CD4-positive, alpha-beta T cell treated with Interleukin-15 for 1 hour (primary cell): ENCODE measurements around the gene HPCAL1.
"Not testable (repeated sequence)": the region's sequence is repeated elsewhere in the genome, so short reads cannot be mapped to it uniquely, and the experiment has no call there.

ENCODE experiments used
- DNase-seq: peaks from one replicate; pipeline ENCODE4 v3.0.0-alpha.2; 2020

The HPCAL1 gene

DNA sequence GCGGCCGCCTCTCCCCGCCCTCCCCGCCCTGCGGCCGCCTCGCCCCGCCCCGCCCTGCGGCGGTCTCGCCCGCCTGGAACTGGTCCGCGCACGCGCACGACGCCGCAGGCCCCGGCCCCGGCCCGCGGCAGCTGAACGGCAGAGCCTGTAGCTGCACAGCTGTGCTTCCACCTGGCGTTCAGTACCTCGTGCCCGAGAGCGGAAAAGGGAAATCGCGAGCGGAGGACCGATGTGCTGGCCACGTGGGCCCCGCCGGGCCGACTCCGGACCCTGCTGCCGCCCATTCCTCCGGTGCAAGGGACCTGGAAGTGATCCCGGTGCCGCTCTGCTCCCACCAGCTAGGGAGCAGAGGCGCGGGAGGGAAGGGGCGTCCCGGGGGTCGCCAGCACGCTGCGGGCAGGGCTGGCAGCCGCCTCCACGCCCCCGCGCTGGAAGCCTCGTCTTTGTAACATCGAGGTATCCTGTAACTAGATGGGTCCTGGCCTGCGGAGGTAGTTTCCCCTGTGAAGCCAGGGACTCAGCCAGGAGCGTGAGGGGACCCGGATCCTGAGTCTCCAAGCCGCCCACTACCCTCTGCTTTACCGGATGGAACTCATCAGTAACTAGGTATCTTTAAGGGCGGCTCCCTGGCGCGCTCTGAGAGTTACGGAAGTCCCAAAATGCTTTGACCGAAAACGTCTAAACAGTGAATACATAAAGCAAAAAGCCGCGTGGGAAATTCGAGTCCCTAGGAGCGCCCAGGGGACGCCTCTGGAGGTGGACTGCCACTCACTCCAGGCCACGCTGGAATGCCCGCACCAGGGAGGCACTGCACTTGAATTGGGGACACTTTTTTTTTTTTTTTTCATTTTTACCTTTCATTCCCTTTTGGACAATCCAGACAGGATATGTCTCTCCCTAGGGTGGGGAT is 146.1 kb downstream of the HPCAL1 start:
- peak; percentile 56 for DNase-seq

- no peak for DNase-seq
These were observed 146.8 kb downstream of the HPCAL1 start for GRCh38 chr2:10449486-10449831.

DNA sequence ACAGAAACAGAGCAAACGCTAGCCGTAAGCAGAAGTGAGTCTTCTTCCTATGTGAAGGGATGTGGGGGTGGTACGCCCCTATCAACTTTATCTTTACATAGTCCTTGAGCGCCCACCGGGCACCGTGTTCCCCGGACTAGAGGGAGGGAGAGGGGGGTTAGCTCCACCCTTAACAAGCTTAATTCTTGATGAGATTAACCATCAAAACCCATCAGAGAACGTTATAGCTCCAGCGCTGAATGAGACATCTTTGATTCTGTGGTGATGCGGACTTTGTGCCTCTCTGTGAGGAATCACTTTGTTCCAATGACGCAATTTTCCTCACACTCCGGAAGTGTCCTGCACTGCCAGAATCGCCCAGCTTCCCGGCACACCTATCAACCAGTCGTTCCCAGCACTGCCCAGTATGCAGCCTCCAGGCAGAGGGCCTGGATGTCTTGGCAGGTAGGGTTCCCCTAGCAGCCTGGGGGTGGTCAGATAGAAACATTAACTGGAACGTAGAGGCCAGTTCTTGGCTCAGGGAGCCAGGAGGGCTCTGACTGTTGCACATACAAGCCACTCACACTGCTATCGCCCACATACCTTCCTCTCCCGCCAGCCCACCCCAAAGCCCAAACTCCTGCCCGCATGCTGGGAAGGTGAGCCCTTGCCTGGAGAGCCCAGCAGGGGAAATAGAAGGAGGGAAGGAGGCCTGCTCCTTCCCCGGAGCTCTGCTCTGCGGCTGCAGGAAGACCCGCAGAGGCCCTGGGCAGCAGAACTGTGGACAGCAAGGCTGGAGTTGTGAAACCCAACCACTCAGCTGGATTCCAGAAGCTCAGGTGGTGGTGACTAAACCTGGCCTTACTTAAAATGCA is 147.4 kb downstream of the HPCAL1 start:
- DNase-seq = no peak

GRCh38 chr2:10451819-10452218 is 149.1 kb downstream of the HPCAL1 start:
- no peak for DNase-seq

DNA sequence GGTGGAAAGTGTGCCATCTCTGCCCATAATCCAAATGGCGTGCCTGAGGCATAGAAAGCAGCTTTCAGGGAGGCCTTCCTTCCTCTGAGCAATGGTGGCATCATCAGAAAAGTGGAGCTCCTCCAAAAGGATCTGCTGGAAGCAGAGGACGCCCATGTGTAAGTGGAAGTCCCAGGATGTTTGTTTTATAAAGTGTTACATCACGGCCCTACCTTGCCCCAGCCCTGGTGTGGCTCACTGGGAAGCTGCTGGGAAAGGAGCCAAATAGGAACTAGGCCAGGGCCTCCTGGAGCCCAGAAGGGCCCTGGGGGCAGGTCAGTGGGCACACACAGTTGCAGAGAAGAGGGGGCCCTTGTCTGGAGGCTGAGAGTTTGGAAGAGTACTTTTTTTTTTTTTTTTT is 149.6 kb downstream of the HPCAL1 start:
- DNase-seq = no peak

GRCh38 chr2:10452956-10453904 is 150.5 kb downstream of the HPCAL1 start:
- DNase-seq = no peak

- no peak for DNase-seq
These were observed 151.2 kb downstream of the HPCAL1 start for GRCh38 chr2:10453905-10454298.

DNA sequence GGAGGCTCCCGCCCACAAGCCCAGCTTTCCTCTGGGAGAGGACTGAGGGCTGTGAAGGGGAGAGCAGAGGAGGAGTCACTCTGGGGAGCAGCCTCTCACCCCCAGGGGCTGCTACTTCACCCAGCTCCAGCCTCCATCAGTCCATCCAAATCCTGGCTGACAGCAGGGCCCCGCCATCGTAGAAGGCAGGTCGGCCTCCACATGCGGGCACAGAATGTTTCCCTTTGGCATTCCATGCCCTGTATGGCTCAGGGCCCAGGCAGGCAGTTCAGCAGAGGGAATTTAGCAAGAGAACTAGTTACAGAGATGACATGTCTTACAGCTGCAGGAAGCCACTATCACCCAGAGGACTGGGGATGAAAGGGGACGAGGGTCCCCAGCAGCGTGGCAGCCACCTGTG is 151.8 kb downstream of the HPCAL1 start:
- DNase-seq = no peak

DNA sequence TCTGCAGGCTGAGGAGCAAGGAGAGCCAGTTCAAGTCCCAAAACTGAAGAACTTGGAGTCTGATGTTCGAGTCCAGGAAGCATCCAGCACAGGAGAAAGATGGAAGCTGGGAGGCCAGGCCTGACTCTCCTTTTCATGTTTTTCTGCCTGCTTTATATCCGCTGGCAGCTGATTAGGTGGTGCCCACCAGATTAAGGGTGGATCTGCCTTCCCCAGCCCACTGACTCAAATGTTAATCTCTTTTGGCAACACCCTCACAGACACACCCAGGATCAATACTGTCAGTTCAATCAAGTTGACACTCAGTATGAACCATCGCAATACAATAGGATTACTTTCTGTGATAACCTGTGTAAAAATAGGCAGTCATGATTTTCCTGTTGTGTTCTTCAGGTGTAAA is 154.5 kb downstream of the HPCAL1 start:
- DNase-seq = not testable (repeated sequence)

DNA sequence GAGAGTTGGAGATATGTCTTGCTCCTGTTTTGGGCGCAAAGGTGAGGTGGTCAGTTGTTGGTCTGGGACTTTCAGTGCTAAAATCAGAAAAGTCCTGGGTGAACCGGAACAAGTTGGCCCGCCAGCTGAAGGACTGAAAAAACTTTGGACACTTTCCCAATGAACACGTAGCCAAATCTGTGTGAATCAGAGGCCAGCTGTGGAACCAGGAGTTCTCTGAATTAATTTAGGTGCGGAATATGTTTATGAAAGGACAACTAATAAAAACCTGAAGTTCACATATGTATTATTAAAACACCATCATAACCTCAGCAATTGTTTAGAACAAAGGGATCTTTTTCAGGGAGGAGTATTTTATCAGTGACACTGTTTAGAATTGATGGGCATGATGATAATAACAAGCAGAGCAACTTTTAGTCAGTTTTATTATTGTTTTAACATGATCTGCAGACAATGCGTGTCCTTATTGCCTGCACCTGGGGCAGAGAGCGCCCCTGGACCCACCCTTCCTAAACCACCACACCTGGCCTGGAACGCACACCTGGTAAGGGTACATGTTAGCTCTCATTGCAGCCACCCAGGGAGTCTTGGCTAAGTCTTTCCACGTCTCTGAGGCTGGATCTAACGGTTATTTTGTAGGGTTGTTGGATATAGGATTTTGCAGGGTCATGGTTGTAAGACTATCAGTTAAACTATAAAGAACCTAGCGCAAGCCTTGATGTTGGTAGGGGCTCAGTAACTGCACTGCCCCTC is 155.3 kb downstream of the HPCAL1 start:
- DNase-seq = no peak

DNA sequence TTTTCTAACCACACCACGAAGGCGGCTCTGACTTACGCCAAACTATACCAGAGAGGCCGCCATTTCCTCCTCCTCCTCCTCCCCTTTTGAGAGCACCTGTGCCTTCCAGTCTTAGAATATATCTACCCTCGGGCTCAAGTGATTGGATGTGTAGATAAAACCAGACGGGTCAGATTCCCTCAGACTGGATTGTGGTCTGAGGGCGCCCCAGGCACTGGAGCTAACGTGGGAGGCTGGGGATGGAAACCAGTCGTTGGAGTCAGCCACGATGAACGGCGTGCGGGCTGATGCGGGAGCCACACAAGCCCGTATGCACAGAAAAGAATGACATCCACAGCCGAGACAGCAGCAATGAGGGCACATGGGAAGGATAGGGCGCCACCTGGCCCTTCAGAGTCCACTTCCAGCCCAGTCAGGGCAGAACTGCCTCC is 157.7 kb downstream of the HPCAL1 start:
- no peak for DNase-seq

DNA sequence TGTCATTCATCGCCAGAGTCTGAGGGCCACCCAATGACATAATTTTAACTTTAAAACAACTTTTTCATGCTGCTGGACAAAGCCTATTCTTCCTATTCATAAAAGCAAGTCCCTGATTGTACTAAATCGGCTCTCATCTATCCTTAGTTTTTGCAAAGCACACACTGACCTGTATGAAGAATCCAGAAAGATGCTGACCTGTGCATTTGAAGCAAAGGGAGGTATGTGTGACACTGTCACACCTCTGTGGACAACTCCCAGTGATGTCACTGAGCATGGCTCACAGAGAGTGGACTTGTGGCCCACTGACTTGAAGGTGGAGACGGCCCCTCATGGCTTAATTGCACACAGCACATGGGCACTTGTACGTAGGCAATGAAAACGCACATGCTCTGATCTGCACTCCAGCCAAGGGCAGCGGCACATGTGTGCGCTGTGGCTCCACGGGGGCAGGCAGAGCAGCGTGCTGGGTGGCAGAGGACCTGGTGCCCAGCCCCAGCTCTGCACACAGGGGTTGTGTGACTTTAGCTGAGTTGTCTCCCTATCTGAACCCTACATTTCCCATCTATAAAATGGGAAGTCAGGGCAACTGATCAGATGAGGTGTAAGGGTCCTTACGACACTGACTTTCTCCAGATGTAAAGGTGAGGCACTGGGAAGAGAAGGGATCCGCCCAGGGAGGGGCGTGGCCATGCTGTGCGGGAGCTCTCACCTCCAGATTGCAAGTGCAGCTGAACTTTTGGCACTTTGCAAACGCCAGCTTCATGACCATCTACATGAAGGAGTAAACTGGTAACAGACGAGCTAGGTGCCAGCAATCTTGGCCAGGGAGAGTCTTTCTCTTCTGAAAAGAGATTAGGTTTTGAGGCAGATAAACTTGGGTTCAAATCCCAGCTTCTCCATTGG is 159.7 kb downstream of the HPCAL1 start:
- no peak for DNase-seq

DNA sequence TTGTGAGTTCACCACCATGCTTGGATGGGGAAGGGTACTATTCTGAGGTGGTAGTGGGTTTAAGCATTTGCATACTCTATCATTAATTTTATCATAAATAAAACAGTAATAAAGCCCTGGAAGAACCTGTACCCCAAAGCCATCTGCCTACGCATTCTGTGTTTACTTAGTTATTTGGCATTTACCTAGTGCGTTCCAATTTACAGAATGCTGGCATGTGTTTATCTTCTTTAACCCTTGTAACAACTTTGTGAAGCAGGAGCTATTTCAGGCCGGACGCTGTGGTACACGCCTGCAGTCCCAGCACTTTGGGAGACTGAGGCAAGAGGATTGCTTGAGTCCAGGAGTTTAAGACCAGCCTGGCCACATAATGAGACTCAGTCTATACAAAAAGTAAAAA is 163.2 kb downstream of the HPCAL1 start:
- no peak for DNase-seq

- DNase-seq = no peak
These were observed 164.1 kb downstream of the HPCAL1 start for GRCh38 chr2:10466801-10467200.

- DNase-seq = no peak
These were observed 164.7 kb downstream of the HPCAL1 start for GRCh38 chr2:10467401-10467800.

DNA sequence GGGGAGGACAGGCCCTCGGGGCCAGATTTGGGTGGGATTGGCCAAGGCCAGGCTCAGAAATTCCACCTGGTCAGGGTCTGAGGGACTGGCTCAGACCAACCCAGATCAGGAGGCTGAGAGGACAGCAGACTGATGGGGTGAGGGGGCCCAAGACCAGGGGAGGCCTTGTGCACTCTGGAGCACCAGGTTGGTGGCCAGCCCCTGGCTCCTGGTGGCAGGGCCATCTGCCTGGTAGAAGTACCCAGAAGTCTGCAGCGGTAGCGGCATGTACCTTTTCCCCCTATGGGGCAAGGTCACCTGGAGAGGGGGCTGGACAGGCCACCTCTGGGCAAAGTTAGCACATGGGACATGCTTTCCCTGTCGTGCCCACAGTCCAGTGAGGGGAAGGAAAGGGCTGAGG is 166.6 kb downstream of the HPCAL1 start:
- DNase-seq = no peak

DNA sequence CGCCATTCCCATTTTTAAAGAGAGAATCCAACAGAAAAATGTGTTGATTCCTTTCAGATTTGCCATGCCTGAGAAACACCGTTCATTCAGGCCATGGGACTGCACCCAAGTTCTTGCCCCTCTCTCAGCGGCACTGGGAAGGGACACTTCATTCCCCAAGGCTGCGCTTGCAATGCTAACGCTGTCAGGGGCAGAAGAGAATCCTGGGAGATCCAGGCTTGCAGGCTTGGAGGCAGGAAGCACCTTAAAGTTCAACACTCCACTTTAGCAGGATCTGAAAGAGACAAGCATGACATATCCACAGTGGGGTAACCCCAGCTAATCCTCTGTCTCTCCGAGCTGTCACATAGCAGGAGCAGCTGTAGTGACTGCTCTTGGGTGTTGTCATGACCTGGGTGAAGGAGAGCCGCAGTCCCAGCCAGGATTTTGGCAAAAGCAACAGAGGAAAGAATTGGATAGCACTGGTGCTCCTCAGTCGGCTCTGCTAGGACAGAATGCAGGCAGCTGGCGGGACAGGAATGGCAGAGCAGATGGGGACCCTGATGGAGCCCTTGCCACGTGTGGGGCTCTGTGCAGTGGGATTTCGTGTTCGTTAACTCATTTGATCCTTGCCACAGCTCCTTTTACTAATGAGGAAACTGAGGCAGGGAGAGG is 167.4 kb downstream of the HPCAL1 start:
- no peak for DNase-seq

DNA sequence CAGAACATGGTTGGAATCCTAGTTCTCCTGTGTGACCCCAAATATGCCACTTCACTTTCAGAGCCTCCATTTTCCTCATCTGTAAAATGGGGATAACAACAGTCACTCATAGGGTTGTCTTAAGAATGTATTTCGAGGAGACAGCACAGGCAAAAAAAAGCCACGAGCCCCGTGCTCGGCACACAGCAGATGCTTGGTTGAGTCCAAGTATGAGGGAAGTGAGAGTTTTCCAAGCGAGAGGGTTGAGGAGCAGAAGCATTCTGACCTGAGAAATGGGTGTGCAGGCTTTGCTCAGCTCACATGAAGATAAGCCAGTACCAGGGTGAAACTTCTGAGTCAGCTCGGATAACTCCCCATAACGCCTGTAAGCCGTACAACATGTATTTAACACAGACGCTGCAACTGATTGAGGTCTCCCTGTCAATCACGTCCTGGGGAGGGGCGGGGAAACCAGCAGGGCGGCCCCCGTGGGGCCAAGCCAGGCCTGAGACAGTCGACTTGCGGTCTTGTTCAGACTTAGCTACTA is 168.4 kb downstream of the HPCAL1 start:
- DNase-seq = no peak

DNA sequence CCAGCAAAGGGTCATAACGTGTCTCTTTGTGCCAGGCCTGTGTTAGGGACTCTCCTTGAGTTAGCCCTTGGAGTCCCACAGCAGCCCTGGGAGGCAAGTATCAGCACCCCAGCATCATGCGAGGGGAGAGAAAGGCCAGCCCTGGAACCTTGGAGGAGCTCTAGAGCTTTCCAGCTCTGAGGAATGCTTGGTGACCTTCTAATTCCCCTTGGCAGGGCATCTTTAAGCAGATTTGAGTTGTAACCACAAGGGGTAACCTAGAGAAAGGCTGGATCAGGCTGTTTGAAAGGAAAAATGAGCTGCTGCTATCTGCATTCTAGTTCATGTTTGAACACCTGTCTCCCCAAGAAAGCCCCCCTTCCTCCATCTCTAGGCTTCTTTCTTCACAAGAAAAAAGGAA is 169.3 kb downstream of the HPCAL1 start:
- no peak for DNase-seq

- no peak for DNase-seq
These were observed 170.5 kb downstream of the HPCAL1 start for GRCh38 chr2:10473121-10473756.
